BE2C (cell line): ENCODE results near the gene OBP2A.

Experiments
- DNase-seq: peaks from one replicate; pipeline ENCODE4 v3.0.0-alpha.2; 2020
- H3K27me3 ChIP-seq: fragments of 250-450 bp; sonication (Bioruptor Pico); 2 replicates; pipeline ENCODE4 v1.5.1; 2020; ENCODE audit warnings: mild to moderate bottlenecking
- H3K36me3 ChIP-seq: fragments of 250-450 bp; sonication (Bioruptor Pico); 2 replicates; pipeline ENCODE4 v1.5.1; 2020; ENCODE audit warnings: mild to moderate bottlenecking
- H3K4me1 ChIP-seq: fragments of 250-450 bp; sonication (Bioruptor Pico); 2 replicates; pipeline ENCODE4 v1.5.1; 2020
- H3K4me3 ChIP-seq: 2 replicates; pipeline ENCODE4 v1.5.1; 2011; ENCODE audit warnings: low read depth, low read length
- H3K9me3 ChIP-seq: fragments of 250-450 bp; sonication (Bioruptor Pico); 2 replicates; pipeline ENCODE4 v1.5.1; 2020
- TF ChIP-seq, protein P1 (sequence below): IDR thresholded peaks from 2 replicates; pipeline ENCODE4 v1.5.1; 2012; ENCODE audit warnings: mild to moderate bottlenecking, low read depth, low read length

OBP2A gene

DNA sequence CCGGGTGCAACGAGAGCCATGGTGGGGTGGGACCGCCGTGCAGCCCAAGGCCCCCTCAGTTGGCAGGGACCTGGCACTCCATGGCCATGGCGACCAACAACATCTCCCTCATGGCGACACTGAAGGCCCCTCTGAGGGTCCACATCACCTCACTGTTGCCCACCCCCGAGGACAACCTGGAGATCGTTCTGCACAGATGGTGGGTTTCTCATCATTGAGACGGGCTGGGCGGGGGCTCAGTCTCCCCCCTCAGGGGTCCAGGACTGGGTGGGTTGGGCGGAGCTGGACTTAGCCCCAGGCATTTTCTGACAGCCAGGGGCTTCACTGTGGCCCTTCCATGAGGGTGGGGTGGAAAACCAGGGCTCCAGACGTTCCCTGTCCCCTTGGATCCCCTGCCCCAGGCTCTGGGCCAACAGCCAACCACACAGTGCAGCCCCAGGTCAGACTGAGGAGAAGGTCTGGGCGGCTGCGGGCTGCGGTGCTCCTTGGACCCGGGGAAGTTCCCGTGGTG lies 16.4 kb downstream of the OBP2A start:
- Histone ChIP-seq H3K9me3 (no peaks in the 10 kb centered on the region; the same call in 1 of the 2 replicates), H3K4me1 (no peaks in the 10 kb centered on the region), H3K27me3 (no peaks in the 10 kb centered on the region), H3K36me3 (no peaks in the 10 kb centered on the region), H3K4me3 (no peak overlapping the region)
- no peak for DNase-seq
- TF ChIP-seq, protein P1, sequence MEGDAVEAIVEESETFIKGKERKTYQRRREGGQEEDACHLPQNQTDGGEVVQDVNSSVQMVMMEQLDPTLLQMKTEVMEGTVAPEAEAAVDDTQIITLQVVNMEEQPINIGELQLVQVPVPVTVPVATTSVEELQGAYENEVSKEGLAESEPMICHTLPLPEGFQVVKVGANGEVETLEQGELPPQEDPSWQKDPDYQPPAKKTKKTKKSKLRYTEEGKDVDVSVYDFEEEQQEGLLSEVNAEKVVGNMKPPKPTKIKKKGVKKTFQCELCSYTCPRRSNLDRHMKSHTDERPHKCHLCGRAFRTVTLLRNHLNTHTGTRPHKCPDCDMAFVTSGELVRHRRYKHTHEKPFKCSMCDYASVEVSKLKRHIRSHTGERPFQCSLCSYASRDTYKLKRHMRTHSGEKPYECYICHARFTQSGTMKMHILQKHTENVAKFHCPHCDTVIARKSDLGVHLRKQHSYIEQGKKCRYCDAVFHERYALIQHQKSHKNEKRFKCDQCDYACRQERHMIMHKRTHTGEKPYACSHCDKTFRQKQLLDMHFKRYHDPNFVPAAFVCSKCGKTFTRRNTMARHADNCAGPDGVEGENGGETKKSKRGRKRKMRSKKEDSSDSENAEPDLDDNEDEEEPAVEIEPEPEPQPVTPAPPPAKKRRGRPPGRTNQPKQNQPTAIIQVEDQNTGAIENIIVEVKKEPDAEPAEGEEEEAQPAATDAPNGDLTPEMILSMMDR, result no peak

DNA sequence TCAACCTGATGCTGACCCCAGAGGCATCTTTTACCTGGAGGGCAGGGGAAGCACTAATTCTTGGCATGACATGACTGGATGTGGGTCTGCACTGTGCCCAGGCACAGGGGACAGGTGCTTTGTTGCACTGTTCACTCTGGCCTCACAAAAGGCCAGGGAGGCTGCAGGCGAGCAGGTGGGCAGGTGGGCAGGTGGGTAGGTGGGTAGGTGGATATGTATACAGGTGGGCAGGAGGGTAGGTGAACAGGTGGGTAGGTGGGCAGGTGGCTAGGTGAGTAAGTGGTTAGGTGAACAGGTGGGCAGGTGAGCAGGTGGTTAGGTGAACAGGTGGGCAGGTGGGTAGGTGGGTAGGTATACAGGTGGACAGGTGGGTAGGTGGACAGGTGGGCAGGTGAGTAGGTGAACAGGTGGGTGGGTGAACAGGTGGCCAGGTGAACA lies 17.1 kb downstream of the OBP2A start:
- H3K27me3 ChIP-seq, result no peaks in the 10 kb centered on the region
- H3K4me3 ChIP-seq, result no peak overlapping the region
- H3K36me3 ChIP-seq, result no peaks in the 10 kb centered on the region
- TF ChIP-seq, protein P1, result no peak
- H3K9me3 ChIP-seq, result no peaks in the 10 kb centered on the region; the same call in 1 of the 2 replicates
- no peaks in the 10 kb centered on the region for H3K4me1 ChIP-seq
- no peak for DNase-seq

DNA sequence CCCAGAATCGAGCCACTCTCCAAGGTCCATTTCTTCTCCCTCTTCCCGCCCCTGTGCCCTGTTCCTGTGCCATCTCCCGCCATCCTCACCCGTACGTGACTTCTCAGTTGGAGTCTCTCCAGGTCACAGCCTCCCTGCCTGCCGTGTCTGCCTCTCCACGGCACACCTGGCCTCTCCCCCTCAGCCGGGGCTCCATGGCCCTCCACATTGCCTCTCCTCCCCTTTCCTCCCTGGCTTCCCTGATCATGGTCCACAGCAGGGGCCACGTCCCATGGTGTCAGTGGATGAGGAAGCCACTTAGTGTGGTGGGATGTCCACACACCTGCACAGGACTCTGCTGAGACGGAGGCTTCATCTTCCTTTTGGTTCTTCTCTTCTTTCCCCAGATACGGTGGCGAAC lies 17.9 kb downstream of the OBP2A start:
- no peaks in the 10 kb centered on the region for H3K36me3 ChIP-seq
- TF ChIP-seq, protein P1, result no peak
- H3K4me1 ChIP-seq, result no peaks in the 10 kb centered on the region
- H3K9me3 ChIP-seq, result no peaks in the 10 kb centered on the region; the same call in 1 of the 2 replicates
- H3K27me3 ChIP-seq, result no peaks in the 10 kb centered on the region
- no peak for DNase-seq
- H3K4me3 ChIP-seq, result no peak overlapping the region

DNA sequence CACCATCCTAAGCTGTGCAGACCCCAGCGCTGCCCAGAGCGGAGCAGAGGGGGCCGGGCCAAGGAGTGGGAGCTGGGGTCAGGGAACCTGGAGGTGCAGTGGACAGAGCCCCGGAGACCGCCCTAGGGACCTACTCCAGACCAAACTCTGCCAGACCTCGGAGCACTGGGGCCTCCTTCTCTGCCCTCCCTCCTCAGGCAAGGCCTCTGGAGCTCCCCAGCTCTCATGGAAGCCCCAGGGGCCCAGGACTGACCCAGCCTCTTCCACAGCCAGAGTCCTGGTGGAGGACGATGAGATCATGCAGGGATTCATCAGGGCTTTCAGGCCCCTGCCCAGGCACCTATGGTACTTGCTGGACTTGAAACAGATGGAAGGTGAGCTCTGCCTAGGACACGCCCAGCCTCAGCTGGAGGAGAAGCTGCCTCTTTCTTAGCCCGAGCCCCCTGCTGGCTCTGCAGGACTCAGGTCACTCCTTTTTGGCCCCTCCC lies 19.3 kb downstream of the OBP2A start:
- H3K27me3 ChIP-seq, result no peaks in the 10 kb centered on the region
- no peaks in the 10 kb centered on the region for H3K36me3 ChIP-seq
- H3K4me1 ChIP-seq, result no peaks in the 10 kb centered on the region
- DNase-seq, result no peak
- TF ChIP-seq, protein P1, result no peak
- H3K9me3 ChIP-seq, result no peaks in the 10 kb centered on the region; the same call in 1 of the 2 replicates
- H3K4me3 ChIP-seq, result no peak overlapping the region

DNA sequence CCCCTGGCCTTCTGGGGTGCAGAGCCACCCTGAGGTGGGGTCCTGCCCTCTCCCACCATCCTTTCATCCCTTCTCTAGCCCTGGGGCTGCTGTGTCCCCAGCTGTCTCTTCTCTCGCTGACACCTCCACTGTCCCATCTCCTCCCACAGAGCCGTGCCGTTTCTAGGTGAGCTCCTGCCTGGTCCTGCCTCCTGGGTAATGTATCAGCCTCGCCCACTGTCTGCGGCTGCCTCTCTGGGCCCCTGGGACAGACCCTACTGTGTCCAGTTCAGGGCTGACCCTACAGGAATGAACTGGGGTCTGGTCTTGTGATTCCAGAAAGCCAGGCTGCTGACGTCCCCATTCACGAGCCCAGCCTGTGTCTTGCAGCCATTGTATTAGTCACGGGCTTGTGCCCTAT lies 19.7 kb downstream of the OBP2A start:
- Histone ChIP-seq H3K4me1 (no peaks in the 10 kb centered on the region; the same call in 1 of the 2 replicates), H3K4me3 (no peak overlapping the region), H3K36me3 (no peaks in the 10 kb centered on the region), H3K9me3 (no peaks in the 10 kb centered on the region; the same call in 1 of the 2 replicates), H3K27me3 (no peaks in the 10 kb centered on the region)
- no peak for DNase-seq
- TF ChIP-seq, protein P1, result no peak

DNA sequence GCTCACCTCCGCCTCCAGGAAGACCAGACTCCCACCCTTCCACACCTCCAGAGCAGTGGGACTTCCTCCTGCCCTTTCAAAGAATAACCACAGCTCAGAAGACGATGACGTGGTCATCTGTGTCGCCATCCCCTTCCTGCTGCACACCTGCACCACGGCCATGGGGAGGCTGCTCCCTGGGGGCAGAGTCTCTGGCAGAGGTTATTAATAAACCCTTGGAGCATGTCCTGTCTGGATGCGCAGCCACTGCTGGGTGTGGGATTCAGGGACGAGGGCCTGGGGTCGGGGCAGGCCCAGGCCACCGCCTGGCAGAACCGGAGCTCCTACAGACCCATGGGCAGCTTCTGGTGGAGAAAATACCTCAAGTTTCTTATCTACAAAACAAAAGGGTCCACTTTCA lies 20.6 kb downstream of the OBP2A start:
- peak; percentile 42 for DNase-seq
- H3K36me3 ChIP-seq, result no peaks in the 10 kb centered on the region
- H3K9me3 ChIP-seq, result no peaks in the 10 kb centered on the region; the same call in 1 of the 2 replicates
- TF ChIP-seq, protein P1, result no peak
- H3K4me1 ChIP-seq, result no peaks in the 10 kb centered on the region; the same call in 1 of the 2 replicates
- no peaks in the 10 kb centered on the region for H3K27me3 ChIP-seq
- H3K4me3 ChIP-seq, result no peak overlapping the region
